SK-N-SH (cell line): ENCODE measurements around the gene NYNRIN. TPM values are rescaled to one million over a fixed set of nuclear protein-coding genes. Genes with fewer than 3 reads are reported as not detected.
A peak's percentile ranks its signal among the peaks of the same experiment; 100 is the strongest.

Experiments used
- CTCF ChIA-PET: fragments of 300-600, 350-600 bp; formaldehyde crosslinking; extraction: SDS; loops from one replicate; lab custom pipeline; 2021; lab: Yijun Ruan, JAX
- POLR2A ChIA-PET: fragments of 350-600 bp; sonication (Branson Sonifier 250); formaldehyde crosslinking; extraction: SDS; loops from one replicate; lab custom pipeline; 2020; ENCODE audit warnings: antibody characterized with exemption, inconsistent platforms; lab: Yijun Ruan, JAX
- DNase-seq: peaks from one replicate; pipeline ENCODE4 v3.0.0; 2012
- H2AFZ ChIP-seq: fragments of 200-600 bp; sonication (generic); 2 replicates; pipeline ENCODE4 v1.8.1; 2016; ENCODE audit warnings: antibody characterized with exemption, mild to moderate bottlenecking, low read depth
- H3F3A ChIP-seq: fragments of 200-600 bp; sonication (generic); replicated peaks from 2 replicates; pipeline ENCODE3; 2016; ENCODE audit warnings: antibody characterized with exemption, mild to moderate bottlenecking; ENCODE audit not compliant: insufficient read depth
- H3K27ac ChIP-seq, 2 experiments: fragments of 200-500 bp in 1 of 2; fragments of 200-600 bp in 1 of 2; sonication (Bioruptor generic) in 1 of 2; sonication (generic), shearing (Covaris generic) in 1 of 2; 2 replicates each; pipeline versions ENCODE4 v1.5.1 to v1.6.1; 2014 to 2016; ENCODE audit warnings: low read depth in 2 of 2, inconsistent platforms in 1 of 2, low read length in 1 of 2, mild to moderate bottlenecking in 1 of 2, mixed read lengths in 1 of 2
- H3K27me3 ChIP-seq: fragments of 200-600 bp; sonication (generic), shearing (Covaris generic); 2 replicates; pipeline ENCODE4 v1.6.1; 2016; ENCODE audit warnings: mixed run types; ENCODE audit not compliant: insufficient read depth
- H3K36me3 ChIP-seq, 2 experiments: fragments of 200-500 bp in 1 of 2; fragments of 200-600 bp in 1 of 2; sonication (Bioruptor generic) in 1 of 2; sonication (generic) in 1 of 2; replicated peaks in 1 of 2; 2 replicates each; pipeline versions ENCODE3 to v1.5.1; 2014 to 2016; ENCODE audit warnings: low read length in 1 of 2, mild to moderate bottlenecking in 1 of 2; ENCODE audit not compliant: insufficient read depth in 2 of 2, control insufficient read depth in 1 of 2
- H3K4me1 ChIP-seq, 2 experiments: fragments of 200-500 bp in 1 of 2; fragments of 200-600 bp in 1 of 2; sonication (Bioruptor generic) in 1 of 2; sonication (generic), shearing (Covaris generic) in 1 of 2; 2 replicates each; pipeline versions ENCODE4 v1.5.1 to v1.6.1; 2014 to 2016; ENCODE audit warnings: low read depth in 1 of 2, low read length in 1 of 2, mixed run types in 1 of 2; ENCODE audit not compliant: insufficient read depth in 2 of 2, control insufficient read depth in 1 of 2
- H3K4me2 ChIP-seq: fragments of 200-600 bp; sonication (generic), shearing (Covaris generic); 2 replicates; pipeline ENCODE4 v1.6.1; 2017; ENCODE audit warnings: mixed run types
- H3K4me3 ChIP-seq, 2 experiments: fragments of 200-500 bp in 1 of 2; fragments of 200-600 bp in 1 of 2; sonication (Bioruptor generic) in 1 of 2; sonication (generic), shearing (Covaris generic) in 1 of 2; 2 replicates each; pipeline versions ENCODE4 v1.5.1 to v1.8.1; 2014 to 2016; ENCODE audit warnings: low read depth in 2 of 2, inconsistent platforms in 1 of 2, low read length in 1 of 2, mild to moderate bottlenecking in 1 of 2, mixed read lengths in 1 of 2, moderate library complexity in 1 of 2
- H3K79me2 ChIP-seq: fragments of 200-600 bp; sonication (generic); 2 replicates; pipeline ENCODE4 v1.8.1; 2017; ENCODE audit warnings: mild to moderate bottlenecking; ENCODE audit not compliant: insufficient read depth
- H3K9ac ChIP-seq: fragments of 200-600 bp; sonication (generic); 2 replicates; pipeline ENCODE4 v1.6.1; 2017; ENCODE audit warnings: mixed run types
- H3K9me2 ChIP-seq: fragments of 200-600 bp; sonication (generic); 2 replicates; pipeline ENCODE4 v1.6.1; 2017; ENCODE audit warnings: mixed run types
- H3K9me3 ChIP-seq: fragments of 200-600 bp; sonication (generic); 2 replicates; pipeline ENCODE4 v1.6.1; 2017; ENCODE audit warnings: mixed run types, mild to moderate bottlenecking, moderate library complexity
- H4K20me1 ChIP-seq: fragments of 200-600 bp; sonication (generic); 2 replicates; pipeline ENCODE4 v1.6.1; 2017; ENCODE audit warnings: mild to moderate bottlenecking, mixed run types; ENCODE audit not compliant: insufficient read depth
- CTCF ChIP-seq: fragments of 200-600 bp; sonication (generic); IDR thresholded peaks from 2 replicates; pipeline ENCODE4 v1.6.1; 2017; ENCODE audit warnings: antibody characterized with exemption, mild to moderate bottlenecking, moderate library complexity
- ELF1 ChIP-seq: IDR thresholded peaks from 2 replicates; pipeline ENCODE4 v1.4.0; 2012
- FOSL2 ChIP-seq: IDR thresholded peaks from 2 replicates; pipeline ENCODE4 v1.4.0; 2012; ENCODE audit warnings: low read depth, mild to moderate bottlenecking, moderate library complexity, borderline replicate concordance
- GATA2 ChIP-seq: sonication (generic); formaldehyde crosslinking; IDR thresholded peaks from 2 replicates; pipeline ENCODE4 v1.5.0; 2020; ENCODE audit warnings: mild to moderate bottlenecking, missing genetic modification reagents
- MAX ChIP-seq: IDR thresholded peaks from 2 replicates; pipeline ENCODE4 v1.4.0; 2012; ENCODE audit warnings: low read depth
- NRF1 ChIP-seq: IDR thresholded peaks from 2 replicates; pipeline ENCODE4 v1.6.1; 2012; ENCODE audit warnings: low read depth, mild to moderate bottlenecking, low read length
- PBX3 ChIP-seq: IDR thresholded peaks from 2 replicates; pipeline ENCODE4; 2012
- POLR2AphosphoS5 ChIP-seq: IDR thresholded peaks from 2 replicates; pipeline ENCODE4 v1.6.1; 2012; ENCODE audit warnings: low read depth, low read length
- RFX5 ChIP-seq: IDR thresholded peaks from 2 replicates; pipeline ENCODE4 v1.6.1; 2012; ENCODE audit warnings: mild to moderate bottlenecking, improper control_type of control experiment, low read length
- TCF12 ChIP-seq: IDR thresholded peaks from 2 replicates; pipeline ENCODE4 v1.4.0; 2012
- USF2 ChIP-seq: fragments of 150-350 bp; IDR thresholded peaks from 2 replicates; pipeline ENCODE4 v1.6.1; 2017; ENCODE audit warnings: antibody characterized with exemption, low read length, low read depth, borderline replicate concordance
- YY1 ChIP-seq: IDR thresholded peaks from 2 replicates; pipeline ENCODE4 v1.4.0; 2012; ENCODE audit warnings: low read depth, mild to moderate bottlenecking
- WGBS: methylation state at CpG from one replicate; pipeline ENCODE4 v1.1.6; 2017; ENCODE audit warnings: low lambda C conversion rate; 5-methylcytosine and 5-hydroxymethylcytosine counted together
- polyA plus RNA-seq, 3 experiments: library from polyadenylated mRNA; depleted of rRNA; stranded (reverse); fragments of >200 nt; gene quantifications; 2 replicates each; pipeline ENCODE4 v1.2.3, GENCODE V29; 2012

Gene NYNRIN
- polyA plus RNA-seq, 1 of the 3 experiments (the other 2 are of a cell fraction): 4.8 TPM

DNA sequence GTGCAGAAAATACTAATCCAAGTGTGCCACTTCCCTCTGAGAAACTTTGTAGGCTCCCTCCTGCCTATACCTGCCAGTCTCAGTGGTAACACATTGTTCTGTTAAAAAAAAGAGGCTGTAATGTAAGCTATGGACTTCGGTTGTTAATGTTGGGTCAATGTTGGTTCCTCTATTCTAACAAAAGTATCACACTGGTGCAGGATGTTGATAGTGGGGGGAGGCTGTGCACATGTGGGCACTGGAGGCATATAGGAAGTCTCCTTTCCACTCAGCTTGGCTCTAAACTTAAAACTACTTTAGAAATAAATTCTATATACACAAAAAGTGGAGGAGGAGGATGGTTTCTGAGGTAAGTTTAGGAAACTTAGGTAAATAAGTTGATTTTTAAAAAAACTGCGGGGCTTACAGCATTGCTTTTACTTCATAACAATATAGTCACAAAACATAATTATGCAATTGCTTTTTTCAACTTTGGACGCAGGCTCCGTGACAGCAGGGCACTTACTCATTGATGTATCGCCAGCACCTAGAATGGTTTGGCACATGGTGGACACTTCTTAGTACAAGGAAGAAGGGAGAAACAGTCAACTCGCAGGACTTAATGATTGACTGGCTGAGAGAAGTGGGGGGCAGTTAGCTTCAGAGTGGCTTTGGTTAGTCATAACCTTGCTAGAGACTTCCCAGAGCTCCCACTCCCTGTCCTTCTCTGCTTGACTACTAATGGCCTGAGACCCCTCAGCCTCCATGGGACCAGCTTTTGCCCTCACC lies 7.9 kb upstream of the NYNRIN start:
- Histone ChIP-seq H2AFZ (no peak overlapping the region), H3K36me3 (no peaks in the 10 kb centered on the region), H3K79me2 (no peaks in the 10 kb centered on the region), H3K27ac (no peak overlapping the region)
- CTCF ChIA-PET: interaction anchor here (1.7 to 1.8 kb wide), 2 partner anchors 13 to 26 kb away, joined by 5 read pairs; no protein-coding TSS in a partner anchor
- WGBS: 89% methylated on average over 6 of the region's 6 CpGs
- TF ChIP-seq PBX3 (no peak), RFX5 (no peak), NRF1 (no peak), YY1 (no peak), POLR2AphosphoS5 (no peak), USF2 (no peak), GATA2 (CRISPR knock-in tag) (no peak), MAX (no peak), TCF12 (no peak)
- TF ChIP-seq, all 33 proteins: peak for 0
- POLR2A ChIA-PET: no interaction called here
- Histone ChIP-seq H3F3A (peaks cover 20% of the 10 kb centered on the region), H3K9ac (no peak overlapping the region), H3K9me3 (no peaks in the 10 kb centered on the region), H3K9me2 (no peaks in the 10 kb centered on the region), H4K20me1 (no peaks in the 10 kb centered on the region), H3K4me3 (no peak overlapping the region), H3K4me1 (no peaks in the 10 kb centered on the region; a peak in 2 of 4 replicates), H3K4me2 (no peak overlapping the region), H3K27me3 (no peaks in the 10 kb centered on the region)
- DNase-seq: no peak

DNA sequence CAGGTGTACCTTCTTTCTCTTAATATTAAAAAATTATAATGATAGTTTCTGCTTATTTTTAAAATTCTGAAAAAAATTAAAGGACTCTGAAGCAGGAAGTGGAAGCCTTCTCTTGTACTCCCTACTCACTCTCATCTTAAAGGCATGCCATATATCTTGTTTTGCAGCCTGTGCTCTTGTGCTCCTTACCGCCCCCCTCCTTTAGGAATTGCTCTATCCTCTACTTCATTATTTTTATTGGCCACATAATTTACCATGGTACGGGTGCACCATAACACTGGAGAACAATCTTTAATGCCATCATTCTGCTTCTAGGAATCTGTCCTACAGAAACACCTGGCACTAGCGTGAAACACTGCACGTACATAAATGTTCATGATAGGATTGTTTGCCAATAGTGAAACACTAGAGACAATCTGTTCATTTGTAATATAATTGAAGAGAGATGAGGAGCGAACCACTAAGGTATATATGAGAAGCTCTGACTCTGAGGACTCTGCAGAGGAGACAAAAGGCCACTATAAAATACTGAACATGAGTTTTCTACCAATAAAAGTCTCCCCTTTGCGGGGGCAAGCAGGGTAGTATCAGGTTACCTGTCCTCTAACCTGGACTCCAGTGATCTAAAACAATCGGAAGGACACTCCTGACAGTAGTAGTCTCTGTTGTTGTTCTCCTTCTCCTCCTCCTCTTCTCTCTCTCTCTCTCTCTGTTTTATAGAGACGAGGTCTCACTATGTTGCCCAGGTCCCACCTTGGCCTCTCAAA lies 6.3 kb upstream of the NYNRIN start:
- no peak for DNase-seq
- Histone ChIP-seq H3K27me3 (no peaks in the 10 kb centered on the region), H2AFZ (peak overlapping the region; percentile 87), H3K79me2 (no peaks in the 10 kb centered on the region), H3K4me1 (no peaks in the 10 kb centered on the region; a peak in 2 of 4 replicates), H3K9me2 (no peaks in the 10 kb centered on the region), H4K20me1 (no peaks in the 10 kb centered on the region), H3K36me3 (no peaks in the 10 kb centered on the region), H3K9ac (no peak overlapping the region; the same call in 1 of the 2 replicates), H3K4me2 (peak overlapping the region; percentile 18; the same call in 1 of the 2 replicates), H3K4me3 (no peak overlapping the region), H3K27ac (peak overlapping the region; percentile 61 to 64), H3F3A (peaks cover 20% of the 10 kb centered on the region), H3K9me3 (no peaks in the 10 kb centered on the region)
- TF ChIP-seq CTCF: peak; percentile 42
- no peak for TF ChIP-seq FOSL2
- TF ChIP-seq ELF1: peak; percentile 33; the same call in 1 of the 2 replicates
- POLR2A ChIA-PET: no interaction called here
- CTCF ChIA-PET: interaction anchor here (1.0 to 1.1 kb wide), 2 partner anchors 39 kb away, joined by 3 read pairs; no protein-coding TSS in a partner anchor
- WGBS: 73% methylated on average over 8 of the region's 8 CpGs
